Body of pancreas (tissue), 4 donors: Measurements from ENCODE around the gene SCRN2. TPM values are rescaled to one million over a fixed set of nuclear protein-coding genes. Genes with fewer than 3 reads are reported as not detected.

Source experiments
- ATAC-seq: fragments of 150-250 bp; one replicate; pipeline ENCODE4 v1.9.1; 2016
- DNase-seq, 4 donors: peaks; one replicate each; pipeline ENCODE4 v3.0.0-alpha.2; 2019
- H3K27ac ChIP-seq, 4 donors: fragments of 200-600 bp; sonication (generic); 1 replicate in 3 of 4; 2 replicates in 1 of 4; pipeline versions ENCODE4 v1.5.1 to v1.6.1; 2016 to 2019; ENCODE audit warnings: mild to moderate bottlenecking in 1 of 4, mixed read lengths in 1 of 4, moderate library complexity in 1 of 4
- H3K27me3 ChIP-seq, 2 donors: fragments of 200-600 bp; sonication (generic); one replicate each; pipeline ENCODE4 v1.6.0; 2016; ENCODE audit warnings: mild to moderate bottlenecking in 1 of 2
- H3K36me3 ChIP-seq, 2 donors: fragments of 200-600 bp; sonication (generic); replicated peaks in 1 of 2; 2 replicates each; pipeline ENCODE4 v1.5.1; 2016; ENCODE audit warnings: low read depth in 2 of 2; ENCODE audit not compliant: insufficient read depth in 1 of 2
- H3K4me1 ChIP-seq: fragments of 200-600 bp; sonication (generic); one replicate; pipeline ENCODE4 v1.6.0; 2016
- H3K4me3 ChIP-seq, 2 donors: fragments of 200-600 bp; sonication (generic); 1 replicate in 1 of 2; 2 replicates in 1 of 2; pipeline ENCODE4 v1.5.1; 2016 to 2019
- H3K9me3 ChIP-seq, 3 donors: fragments of 200-600 bp; sonication (generic); 1 replicate in 2 of 3; 2 replicates in 1 of 3; pipeline ENCODE4 v1.5.1; 2016
- CTCF ChIP-seq, 7 experiments: fragments of 450-650 bp in 4 of 7; fragments of 200-600 bp in 3 of 7; sonication (generic) in 3 of 7; IDR thresholded peaks; one replicate each; pipeline ENCODE4 v1.5.1; 2016 to 2019; ENCODE audit warnings: antibody characterized with exemption in 7 of 7
- POLR2A ChIP-seq, 3 donors: fragments of 450-650 bp; IDR thresholded peaks; one replicate each; pipeline ENCODE4 v1.6.1; 2016; ENCODE audit warnings: antibody characterized with exemption in 3 of 3, mild to moderate bottlenecking in 2 of 3
- WGBS, 2 donors: methylation state at CpG; one replicate each; pipeline ENCODE4 v1.1.5; 2017; 5-methylcytosine and 5-hydroxymethylcytosine counted together
- intact Hi-C: fragments of 100-400 bp; cut with DNase I; formaldehyde crosslinking; loops from one replicate; pipeline ENCODE4 v1.15.1; 2023
- total RNA-seq, 2 donors: library from RNA; depleted of rRNA; stranded (reverse); fragments of >200 nt; gene quantifications; one replicate each; pipeline ENCODE4 v1.1.0, GENCODE V29; 2016

The SCRN2 gene
- total RNA-seq, 2 donors from 2014 or later: 37.2 to 45.7 TPM

- Histone ChIP-seq H3K36me3 (no peaks in the 10 kb centered on the region), H3K27me3 (peaks cover 3 to 13% of the 10 kb centered on the region in 2 donors), H3K27ac (no peak overlapping the region), H3K4me1 (no peaks in the 10 kb centered on the region), H3K4me3 (no peak overlapping the region), H3K9me3 (no peaks in the 10 kb centered on the region)
- no peak for ATAC-seq
- 70 to 73% methylated on average over 4 of the region's 4 CpGs for WGBS, 2 donors
- TF ChIP-seq POLR2A (IDR thresholded peaks at IDR 0.05) (no peak), CTCF (IDR thresholded peaks at IDR 0.05) (no peak)
- intact Hi-C loops: no loop called here
- no peak for DNase-seq
These were observed 32.4 kb upstream of the SCRN2 start for GRCh38 chr17:47873200-47874090.

GRCh38 chr17:47872651-47873161 lies 31.6 kb upstream of the SCRN2 start:
- H3K9me3 ChIP-seq: no peaks in the 10 kb centered on the region
- no peaks in the 10 kb centered on the region for H3K36me3 ChIP-seq
- intact Hi-C loops: no loop called here
- H3K27me3 ChIP-seq: peaks cover 3 to 13% of the 10 kb centered on the region in 2 donors
- WGBS, 2 donors: 37 to 60% methylated on average over 3 to 12 of the region's 15 CpGs
- ATAC-seq (no peak), DNase-seq (no peak)
- H3K27ac ChIP-seq: no peak overlapping the region
- no peak for TF ChIP-seq CTCF (IDR thresholded peaks at IDR 0.05)
- TF ChIP-seq POLR2A (IDR thresholded peaks at IDR 0.05): no peak
- no peaks in the 10 kb centered on the region for H3K4me1 ChIP-seq
- no peak overlapping the region for H3K4me3 ChIP-seq

- no peak for ATAC-seq
- H3K27me3 ChIP-seq: peaks cover 3 to 13% of the 10 kb centered on the region in 2 donors
- no peak overlapping the region for H3K27ac ChIP-seq
- no peak for DNase-seq
- no peak overlapping the region for H3K4me3 ChIP-seq
- TF ChIP-seq POLR2A (IDR thresholded peaks at IDR 0.05): no peak
- no peaks in the 10 kb centered on the region for H3K9me3 ChIP-seq
- no peaks in the 10 kb centered on the region for H3K36me3 ChIP-seq
- H3K4me1 ChIP-seq: no peaks in the 10 kb centered on the region
- 19 to 24% methylated on average over 12 to 29 of the region's 29 CpGs for WGBS, 2 donors
- intact Hi-C loops: no loop called here
These were observed 31.1 kb upstream of the SCRN2 start for GRCh38 chr17:47872019-47872650.

- no peak for ATAC-seq
- intact Hi-C loops: no loop called here
- Histone ChIP-seq H3K36me3 (no peaks in the 10 kb centered on the region), H3K27me3 (peaks cover 3 to 13% of the 10 kb centered on the region in 2 donors), H3K9me3 (no peaks in the 10 kb centered on the region), H3K4me1 (no peaks in the 10 kb centered on the region), H3K27ac (no peak overlapping the region), H3K4me3 (no peak overlapping the region)
- DNase-seq: no peak
- TF ChIP-seq POLR2A (IDR thresholded peaks at IDR 0.05) (no peak), CTCF (IDR thresholded peaks at IDR 0.05) (no peak)
These were observed 30.0 kb upstream of the SCRN2 start for GRCh38 chr17:47871048-47871447.

GRCh38 chr17:47870056-47870455 lies 29.0 kb upstream of the SCRN2 start:
- H3K4me1 ChIP-seq: no peaks in the 10 kb centered on the region
- no peaks in the 10 kb centered on the region for H3K9me3 ChIP-seq
- no peak overlapping the region for H3K27ac ChIP-seq
- no peaks in the 10 kb centered on the region for H3K36me3 ChIP-seq
- intact Hi-C loops: no loop called here
- peaks cover 3 to 13% of the 10 kb centered on the region in 2 donors for H3K27me3 ChIP-seq
- no peak overlapping the region for H3K4me3 ChIP-seq
- TF ChIP-seq POLR2A (IDR thresholded peaks at IDR 0.05) (no peak), CTCF (IDR thresholded peaks at IDR 0.05) (no peak)
- DNase-seq: no peak
- WGBS, 2 donors: 9 to 32% methylated on average over 1 of the region's 1 CpG
- no peak for ATAC-seq
